HepG2 (cell line): ENCODE data around the gene TRPC1. TPM values are rescaled to one million over a fixed set of nuclear protein-coding genes. Genes with fewer than 3 reads are reported as not detected.

Experiments used
- ATF4 ChIP-seq, 2 experiments: fragments of 450-650 bp in 1 of 2; sonication (generic) in 1 of 2; formaldehyde crosslinking; IDR thresholded peaks; 2 replicates each; pipeline versions ENCODE4 v1.5.0 to v1.8.0; 2020 to 2022; ENCODE audit warnings: mild to moderate bottlenecking in 1 of 2, missing genetic modification reagents in 1 of 2
- EHMT2 ChIP-seq: fragments of 200-600 bp; sonication (generic); IDR thresholded peaks from 2 replicates; pipeline ENCODE4 v1.7.0; 2017; ENCODE audit warnings: antibody characterized with exemption, low read depth, low read length, borderline replicate concordance
- ELF1 ChIP-seq: sonication (generic); formaldehyde crosslinking; IDR thresholded peaks from 2 replicates; pipeline ENCODE4 v1.4.0; 2020; ENCODE audit warnings: missing genetic modification reagents
- KDM3A ChIP-seq: IDR thresholded peaks from 2 replicates; pipeline ENCODE4 v1.6.1; 2018; ENCODE audit warnings: low read depth, missing compliant biosample characterization
- MBNL3 ChIP-seq: fragments of 250-450 bp; sonication (Bioruptor Pico); conservative IDR thresholded peaks from 2 replicates; pipeline ENCODE4 v1.8.0; 2022; ENCODE audit warnings: mild to moderate bottlenecking, inconsistent platforms
- MTF2 ChIP-seq: sonication (generic); formaldehyde crosslinking; IDR thresholded peaks from 2 replicates; pipeline ENCODE4 v1.5.0; 2020; ENCODE audit warnings: missing genetic modification reagents, borderline replicate concordance
- NR1H2 ChIP-seq: sonication (generic); formaldehyde crosslinking; IDR thresholded peaks from 2 replicates; pipeline ENCODE4 v1.8.1; 2022; ENCODE audit warnings: low read depth, missing genetic modification reagents, borderline replicate concordance
- PAF1 ChIP-seq: IDR thresholded peaks from 2 replicates; pipeline ENCODE4 v1.6.1; 2016; ENCODE audit warnings: missing genetic modification reagents, missing compliant biosample characterization
- SMARCC2 ChIP-seq: fragments of 450-650 bp; IDR thresholded peaks from 2 replicates; pipeline ENCODE4 v1.6.1; 2017; ENCODE audit warnings: antibody characterized with exemption, mild to moderate bottlenecking
- SMARCE1 ChIP-seq: fragments of 450-650 bp; IDR thresholded peaks from 2 replicates; pipeline ENCODE4 v1.6.1; 2017; ENCODE audit warnings: borderline replicate concordance
- TCF7 ChIP-seq: sonication (generic); IDR thresholded peaks from 2 replicates; pipeline ENCODE4 v1.6.1; 2016; ENCODE audit warnings: antibody characterized with exemption, low read depth
- USF2 ChIP-seq, 2 experiments: sonication (generic) in 1 of 2; formaldehyde crosslinking in 1 of 2; IDR thresholded peaks; 2 replicates each; pipeline versions ENCODE4 v1.5.1 to v1.6.1; 2011 to 2020; ENCODE audit warnings: borderline replicate concordance in 1 of 2, low read depth in 1 of 2, low read length in 1 of 2, mild to moderate bottlenecking in 1 of 2, missing genetic modification reagents in 1 of 2, moderate library complexity in 1 of 2
- ZFP37 ChIP-seq: sonication (generic); formaldehyde crosslinking; IDR thresholded peaks from 2 replicates; pipeline ENCODE4 v1.4.0; 2020; ENCODE audit warnings: missing genetic modification reagents, borderline replicate concordance
- ZNF296 ChIP-seq: sonication (generic); formaldehyde crosslinking; conservative IDR thresholded peaks from 2 replicates; pipeline ENCODE4 v1.5.0; 2020; ENCODE audit warnings: mild to moderate bottlenecking, missing genetic modification reagents
- ZNF552 ChIP-seq: sonication (generic); formaldehyde crosslinking; IDR thresholded peaks from 2 replicates; pipeline ENCODE4 v1.9.0; 2022; ENCODE audit warnings: missing genetic modification reagents, mild to moderate bottlenecking, borderline replicate concordance
- ZNF569 ChIP-seq: sonication (generic); formaldehyde crosslinking; IDR thresholded peaks from 2 replicates; pipeline ENCODE4 v1.5.0; 2020; ENCODE audit warnings: mild to moderate bottlenecking, missing genetic modification reagents, moderate library complexity, borderline replicate concordance
- ZNF678 ChIP-seq: sonication (generic); formaldehyde crosslinking; IDR thresholded peaks from 2 replicates; pipeline ENCODE4 v1.4.0; 2020; ENCODE audit warnings: mild to moderate bottlenecking, missing genetic modification reagents
- ZNF720 ChIP-seq: sonication (generic); formaldehyde crosslinking; IDR thresholded peaks from 2 replicates; pipeline ENCODE4 v1.4.0; 2020; ENCODE audit warnings: missing genetic modification reagents
- polyA plus RNA-seq, 8 experiments: library from polyadenylated mRNA; depleted of rRNA in 3 of 8; stranded (reverse) in 7 of 8; unstranded in 1 of 8; fragments of >200 nt; fragmentation: Illumina TruSeq in 4 of 8; extraction: Trizol in 4 of 8; gene quantifications; 2 replicates each; pipeline versions ENCODE4 v1.2.1 to v1.2.3, GENCODE V29; 2011 to 2016; ENCODE audit warnings: low read depth in 4 of 8, missing spikeins in 1 of 8, mixed read lengths in 1 of 8; ENCODE audit not compliant: insufficient read depth in 1 of 8
- total RNA-seq, 5 experiments: library from RNA; depleted of rRNA; stranded (reverse); fragments of >200 nt; fragmentation: Illumina TruSeq; extraction: Trizol; gene quantifications; 2 replicates each; pipeline ENCODE4 v1.2.3, GENCODE V29; 2016; ENCODE audit warnings: low read depth in 1 of 5
- TF ChIP-seq, protein P1 (sequence below): sonication (generic); formaldehyde crosslinking; IDR thresholded peaks from 2 replicates; pipeline ENCODE4 v1.4.0; 2020; ENCODE audit warnings: missing genetic modification reagents
- TF ChIP-seq, protein P2 (sequence below): sonication (generic); formaldehyde crosslinking; IDR thresholded peaks from 2 replicates; pipeline ENCODE4 v1.4.0; 2020; ENCODE audit warnings: missing genetic modification reagents

The TRPC1 gene
- total and polyA plus RNA-seq, 2 of the 13 experiments (the other 11 are each of a cell fraction or from before 2014, with no cell fraction given): 10.8 to 13.1 TPM

DNA sequence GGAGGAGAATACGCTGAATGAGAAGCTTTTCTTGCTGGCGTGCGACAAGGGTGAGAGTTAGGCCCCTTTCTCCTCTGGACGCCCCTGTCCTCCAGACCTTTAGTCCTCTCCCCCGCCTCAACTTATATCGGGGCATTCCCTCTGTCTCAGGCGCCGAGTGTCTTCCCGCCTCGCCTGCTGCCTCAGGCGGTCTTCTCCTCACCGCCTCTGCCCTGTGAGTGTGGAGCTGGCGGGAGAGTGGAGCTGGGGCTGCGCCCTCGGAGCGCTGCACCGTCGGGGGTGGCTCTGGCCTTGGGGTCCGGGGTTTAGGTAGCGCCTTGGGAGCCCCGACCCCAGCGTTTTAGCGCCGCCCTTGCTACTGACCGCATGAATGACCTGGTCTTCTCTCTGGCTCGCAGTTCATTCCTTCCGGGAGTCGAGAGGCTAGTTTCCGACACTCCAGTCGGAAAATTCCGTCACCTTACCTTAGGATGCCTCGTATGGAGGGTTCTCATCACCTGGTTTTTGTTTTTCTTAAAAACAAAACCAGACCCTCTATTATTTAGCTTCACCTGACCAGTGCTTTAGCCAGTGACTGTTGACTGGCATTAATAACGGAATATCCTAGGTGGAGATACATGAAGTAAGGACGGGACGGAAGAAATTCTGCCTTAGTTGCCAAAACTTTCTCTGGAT is 985 bp downstream of the TRPC1 start (continued):
- TF ChIP-seq KDM3A (CRISPR knock-in tag) (no peak; the same call in 1 of the 2 replicates), MBNL3 (CRISPR knock-in tag) (no peak), ZNF296 (CRISPR knock-in tag) (no peak), ZNF569 (CRISPR knock-in tag) (0 out of 2 replicates have a peak, but pooled peaks have one; percentile 2), SMARCE1 (no peak), PAF1 (no peak), ZFP37 (no peak), EHMT2 (no peak), SMARCC2 (no peak), ATF4 (CRISPR knock-in tag; IDR thresholded peaks at IDR 0.05) (peak in 1 of 2 experiments; percentile 64; a peak in 1 of 4 replicates), NR1H2 (no peak), ZNF678 (CRISPR knock-in tag) (no peak), USF2 (IDR thresholded peaks at IDR 0.05; ENCODE audit: low read depth, low read length) (no peak), USF2 (CRISPR knock-in tag; IDR thresholded peaks at IDR 0.05; ENCODE audit: borderline replicate concordance) (no peak), ZNF552 (no peak), TCF7 (no peak), ELF1 (CRISPR knock-in tag) (no peak; the same call in none of the 2 replicates), MTF2 (CRISPR knock-in tag) (no peak; the same call in 1 of the 2 replicates), ZNF720 (no peak)
- TF ChIP-seq, protein P1, sequence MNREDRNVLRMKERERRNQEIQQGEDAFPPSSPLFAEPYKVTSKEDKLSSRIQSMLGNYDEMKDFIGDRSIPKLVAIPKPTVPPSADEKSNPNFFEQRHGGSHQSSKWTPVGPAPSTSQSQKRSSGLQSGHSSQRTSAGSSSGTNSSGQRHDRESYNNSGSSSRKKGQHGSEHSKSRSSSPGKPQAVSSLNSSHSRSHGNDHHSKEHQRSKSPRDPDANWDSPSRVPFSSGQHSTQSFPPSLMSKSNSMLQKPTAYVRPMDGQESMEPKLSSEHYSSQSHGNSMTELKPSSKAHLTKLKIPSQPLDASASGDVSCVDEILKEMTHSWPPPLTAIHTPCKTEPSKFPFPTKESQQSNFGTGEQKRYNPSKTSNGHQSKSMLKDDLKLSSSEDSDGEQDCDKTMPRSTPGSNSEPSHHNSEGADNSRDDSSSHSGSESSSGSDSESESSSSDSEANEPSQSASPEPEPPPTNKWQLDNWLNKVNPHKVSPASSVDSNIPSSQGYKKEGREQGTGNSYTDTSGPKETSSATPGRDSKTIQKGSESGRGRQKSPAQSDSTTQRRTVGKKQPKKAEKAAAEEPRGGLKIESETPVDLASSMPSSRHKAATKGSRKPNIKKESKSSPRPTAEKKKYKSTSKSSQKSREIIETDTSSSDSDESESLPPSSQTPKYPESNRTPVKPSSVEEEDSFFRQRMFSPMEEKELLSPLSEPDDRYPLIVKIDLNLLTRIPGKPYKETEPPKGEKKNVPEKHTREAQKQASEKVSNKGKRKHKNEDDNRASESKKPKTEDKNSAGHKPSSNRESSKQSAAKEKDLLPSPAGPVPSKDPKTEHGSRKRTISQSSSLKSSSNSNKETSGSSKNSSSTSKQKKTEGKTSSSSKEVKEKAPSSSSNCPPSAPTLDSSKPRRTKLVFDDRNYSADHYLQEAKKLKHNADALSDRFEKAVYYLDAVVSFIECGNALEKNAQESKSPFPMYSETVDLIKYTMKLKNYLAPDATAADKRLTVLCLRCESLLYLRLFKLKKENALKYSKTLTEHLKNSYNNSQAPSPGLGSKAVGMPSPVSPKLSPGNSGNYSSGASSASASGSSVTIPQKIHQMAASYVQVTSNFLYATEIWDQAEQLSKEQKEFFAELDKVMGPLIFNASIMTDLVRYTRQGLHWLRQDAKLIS (CRISPR knock-in tag): no peak
- TF ChIP-seq, protein P2, sequence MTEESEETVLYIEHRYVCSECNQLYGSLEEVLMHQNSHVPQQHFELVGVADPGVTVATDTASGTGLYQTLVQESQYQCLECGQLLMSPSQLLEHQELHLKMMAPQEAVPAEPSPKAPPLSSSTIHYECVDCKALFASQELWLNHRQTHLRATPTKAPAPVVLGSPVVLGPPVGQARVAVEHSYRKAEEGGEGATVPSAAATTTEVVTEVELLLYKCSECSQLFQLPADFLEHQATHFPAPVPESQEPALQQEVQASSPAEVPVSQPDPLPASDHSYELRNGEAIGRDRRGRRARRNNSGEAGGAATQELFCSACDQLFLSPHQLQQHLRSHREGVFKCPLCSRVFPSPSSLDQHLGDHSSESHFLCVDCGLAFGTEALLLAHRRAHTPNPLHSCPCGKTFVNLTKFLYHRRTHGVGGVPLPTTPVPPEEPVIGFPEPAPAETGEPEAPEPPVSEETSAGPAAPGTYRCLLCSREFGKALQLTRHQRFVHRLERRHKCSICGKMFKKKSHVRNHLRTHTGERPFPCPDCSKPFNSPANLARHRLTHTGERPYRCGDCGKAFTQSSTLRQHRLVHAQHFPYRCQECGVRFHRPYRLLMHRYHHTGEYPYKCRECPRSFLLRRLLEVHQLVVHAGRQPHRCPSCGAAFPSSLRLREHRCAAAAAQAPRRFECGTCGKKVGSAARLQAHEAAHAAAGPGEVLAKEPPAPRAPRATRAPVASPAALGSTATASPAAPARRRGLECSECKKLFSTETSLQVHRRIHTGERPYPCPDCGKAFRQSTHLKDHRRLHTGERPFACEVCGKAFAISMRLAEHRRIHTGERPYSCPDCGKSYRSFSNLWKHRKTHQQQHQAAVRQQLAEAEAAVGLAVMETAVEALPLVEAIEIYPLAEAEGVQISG: 0 out of 2 replicates have a peak, but pooled peaks have one; percentile 19
